GM08714 (cell line): ENCODE measurements around the gene PDE4DIP.
"Not testable (repeated sequence)": the region's sequence is repeated elsewhere in the genome, so short reads cannot be mapped to it uniquely, and the experiment has no call there.

Experiments used
- H3K4me3 ChIP-seq: fragments of 200-500 bp; sonication (Bioruptor generic); 2 replicates; pipeline ENCODE4 v1.5.1; 2014; ENCODE audit warnings: mild to moderate bottlenecking, low read length, inconsistent platforms

PDE4DIP gene

DNA sequence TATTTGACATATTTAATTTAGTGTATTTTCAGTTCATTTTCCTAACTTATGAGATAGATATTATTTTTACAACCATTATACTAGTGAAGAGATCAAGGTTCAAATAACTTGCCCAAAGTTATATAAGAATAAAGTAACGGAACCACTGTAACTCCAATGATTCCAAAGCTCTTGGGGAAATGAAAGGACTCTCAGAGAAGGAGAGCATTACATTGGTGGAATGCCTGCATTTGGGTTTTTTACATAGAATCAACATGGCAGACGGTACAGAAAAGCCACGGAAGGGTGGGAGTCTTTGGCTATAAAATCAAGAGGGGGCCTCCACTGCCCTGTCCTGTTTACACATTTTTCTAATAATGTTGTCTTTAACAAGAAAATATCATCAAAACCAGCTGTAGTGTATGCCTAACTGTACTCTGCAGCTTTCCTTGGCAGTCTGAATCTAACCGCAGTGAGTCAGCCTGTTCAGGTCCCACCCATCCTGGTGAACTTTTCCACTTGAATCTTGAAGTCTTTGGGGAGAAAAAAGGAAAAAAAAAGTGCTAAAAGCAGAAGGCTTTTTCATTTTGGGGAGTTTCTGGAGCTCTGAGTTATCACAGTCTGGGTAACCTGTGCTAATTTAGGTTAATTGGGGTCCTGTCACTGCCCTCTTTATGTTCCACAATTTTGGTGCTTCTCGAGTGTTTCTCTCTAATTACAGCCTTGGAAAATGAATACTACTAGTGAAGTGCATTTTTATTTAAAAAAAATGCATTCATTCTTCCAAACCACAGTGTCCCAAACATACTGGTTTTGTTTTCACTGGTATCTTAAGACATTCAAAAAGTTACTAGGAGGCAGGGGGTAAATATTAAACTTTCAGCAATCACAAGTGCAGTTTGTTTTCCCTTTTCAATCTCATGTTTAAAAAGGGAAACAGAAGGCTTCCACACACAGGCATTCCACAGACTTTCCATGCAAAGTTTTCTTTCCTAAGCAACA is 30.5 kb downstream of the PDE4DIP start:
- H3K4me3 ChIP-seq = not testable (repeated sequence)

GRCh38 chr1:148879812-148880416 is 35.7 kb downstream of the PDE4DIP start:
- not testable (repeated sequence) for H3K4me3 ChIP-seq

- not testable (repeated sequence) for H3K4me3 ChIP-seq
Measured at GRCh38 chr1:148881261-148881660, 37.0 kb downstream of the PDE4DIP start.

- H3K4me3 ChIP-seq = not testable (repeated sequence)
Measured at GRCh38 chr1:148885219-148885618, 41.0 kb downstream of the PDE4DIP start.

GRCh38 chr1:148886293-148886692 is 42.1 kb downstream of the PDE4DIP start:
- not testable (repeated sequence) for H3K4me3 ChIP-seq

- not testable (repeated sequence) for H3K4me3 ChIP-seq
Measured at GRCh38 chr1:148888597-148888996, 44.4 kb downstream of the PDE4DIP start.

DNA sequence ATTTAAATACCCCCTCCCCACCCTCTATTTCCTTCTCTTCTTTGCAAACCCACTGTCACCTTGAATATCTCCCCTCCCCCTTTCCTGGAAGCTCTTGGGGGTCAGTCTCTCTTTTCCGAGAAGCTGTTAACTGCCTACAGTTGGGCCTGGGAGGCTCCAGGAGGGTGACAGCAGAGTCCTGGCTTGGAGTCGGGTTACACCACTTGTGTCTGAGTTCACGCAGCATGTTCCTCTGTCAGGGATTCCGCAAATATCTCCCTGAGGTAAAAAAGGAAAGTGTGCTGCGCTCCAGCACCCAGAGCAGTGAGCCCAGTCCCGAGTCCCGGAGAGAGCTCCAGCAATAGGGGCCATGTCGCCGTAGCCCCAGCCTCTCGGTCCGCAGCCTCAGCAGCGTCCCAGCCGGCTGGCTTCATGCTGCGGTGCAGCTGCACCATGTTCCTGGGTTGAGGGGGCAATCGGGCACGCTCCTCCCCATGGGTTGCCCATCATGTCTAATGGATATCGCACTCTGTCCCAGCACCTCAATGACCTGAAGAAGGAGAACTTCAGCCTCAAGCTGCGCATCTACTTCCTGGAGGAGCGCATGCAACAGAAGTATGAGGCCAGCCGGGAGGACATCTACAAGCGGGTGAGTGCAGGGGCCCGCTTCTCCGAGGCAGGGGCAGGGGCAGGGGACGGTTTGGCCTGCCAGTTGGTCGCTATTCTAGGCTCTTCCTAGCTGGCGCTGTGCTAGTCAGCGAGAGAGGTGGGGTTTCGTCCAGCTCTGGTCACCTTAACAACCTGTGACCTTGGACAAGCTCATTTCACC is 45.2 kb downstream of the PDE4DIP start:
- H3K4me3 ChIP-seq = not testable (repeated sequence)

DNA sequence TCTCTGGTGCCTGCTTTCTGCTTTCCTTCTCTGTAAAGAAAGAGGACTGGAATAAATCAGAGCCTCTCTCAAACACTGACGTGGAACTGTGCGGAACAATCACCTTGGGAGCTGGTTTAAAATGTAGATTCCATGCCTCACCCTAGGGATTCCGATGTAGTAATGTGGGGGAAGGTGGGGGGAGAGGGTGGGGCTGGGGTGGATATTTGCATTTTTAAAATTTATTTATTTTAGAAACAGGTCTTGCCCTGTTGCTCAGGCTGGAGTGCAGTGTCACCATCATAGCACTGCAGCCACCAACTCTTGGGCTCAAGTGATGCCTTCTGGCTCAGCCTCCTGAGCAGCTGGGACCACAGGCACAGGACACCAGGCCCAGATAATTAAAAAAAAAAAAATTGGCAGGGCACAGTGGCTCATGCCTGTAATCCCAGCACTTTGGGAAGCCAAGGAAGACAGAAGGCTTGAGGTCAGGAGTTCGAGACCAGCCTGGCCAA is 45.9 kb downstream of the PDE4DIP start:
- H3K4me3 ChIP-seq = not testable (repeated sequence)

- H3K4me3 ChIP-seq = not testable (repeated sequence)
Measured at GRCh38 chr1:148894360-148895352, 50.4 kb downstream of the PDE4DIP start.

- H3K4me3 ChIP-seq = not testable (repeated sequence)
Measured at GRCh38 chr1:148900026-148900425, 55.8 kb downstream of the PDE4DIP start.

GRCh38 chr1:148900691-148901090 is 56.5 kb downstream of the PDE4DIP start:
- not testable (repeated sequence) for H3K4me3 ChIP-seq

GRCh38 chr1:148901150-148901952 is 57.1 kb downstream of the PDE4DIP start:
- not testable (repeated sequence) for H3K4me3 ChIP-seq

DNA sequence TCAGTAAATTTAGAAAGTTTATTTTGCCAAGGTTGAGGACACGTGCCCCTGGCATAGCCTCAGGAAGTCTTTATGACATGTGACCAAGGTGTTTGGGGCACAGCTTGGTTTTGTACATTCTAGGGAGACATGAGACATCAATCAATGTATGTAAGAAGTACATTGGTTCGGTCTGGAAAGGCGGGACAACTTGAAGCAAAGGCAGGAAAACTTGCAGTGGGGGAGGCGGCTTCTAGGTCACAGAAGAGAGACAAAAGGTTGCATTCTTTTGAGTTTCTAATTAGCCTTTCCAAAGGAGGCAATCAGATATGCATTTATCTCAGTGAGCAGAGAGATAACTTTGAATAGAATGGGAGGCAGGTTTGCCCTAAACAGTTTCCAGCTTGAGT is 57.7 kb downstream of the PDE4DIP start:
- H3K4me3 ChIP-seq = not testable (repeated sequence)

GRCh38 chr1:148909219-148909826 is 65.1 kb downstream of the PDE4DIP start:
- not testable (repeated sequence) for H3K4me3 ChIP-seq

DNA sequence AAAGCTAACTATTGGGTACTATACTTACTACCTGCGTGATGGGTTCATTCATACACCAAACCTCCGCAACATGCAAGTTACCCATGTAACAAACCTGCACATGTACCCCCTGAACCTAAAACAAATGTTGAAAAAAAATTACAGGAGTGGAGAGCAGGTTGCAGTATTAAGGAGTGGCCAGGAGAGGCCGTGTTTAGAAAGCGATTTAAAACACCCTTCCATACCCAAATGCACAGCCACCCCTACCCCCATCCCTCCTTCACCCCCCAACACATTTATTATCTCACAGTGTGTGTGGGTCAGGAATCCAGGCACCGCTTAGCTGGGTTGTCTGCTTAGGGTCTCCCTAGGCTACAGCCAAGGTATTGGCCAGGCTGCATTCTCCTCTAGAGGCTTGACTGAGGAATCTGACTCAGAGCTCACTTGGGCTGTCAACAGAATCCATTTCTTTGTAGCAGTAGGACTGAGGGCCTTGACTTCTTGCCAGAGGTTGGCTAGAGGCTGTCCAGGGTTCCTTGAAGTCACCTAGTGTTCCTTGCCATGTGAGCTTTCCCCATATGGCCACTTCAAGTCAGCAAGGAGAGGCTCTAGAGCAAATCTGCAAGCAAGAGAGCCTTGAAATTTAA is 67.2 kb downstream of the PDE4DIP start:
- not testable (repeated sequence) for H3K4me3 ChIP-seq

DNA sequence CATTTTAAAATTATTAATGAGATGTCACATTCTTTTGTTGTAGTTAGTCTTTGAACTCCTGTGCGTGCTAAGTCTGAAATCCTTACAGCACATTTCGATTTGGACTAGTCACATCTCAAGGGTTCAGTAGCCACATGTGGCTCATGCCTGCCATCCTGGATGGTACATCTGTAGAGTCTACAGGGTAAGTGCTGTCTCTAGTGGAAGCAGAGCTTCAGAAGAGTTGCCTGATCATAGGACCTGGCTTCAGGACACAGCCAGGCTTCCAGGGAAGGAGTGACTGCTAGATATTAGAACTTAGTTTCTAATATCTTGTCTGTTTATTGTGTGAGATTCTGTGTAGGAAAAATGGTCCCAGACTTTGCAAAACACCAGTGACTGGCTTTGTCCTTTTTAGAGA is 72.0 kb downstream of the PDE4DIP start:
- not testable (repeated sequence) for H3K4me3 ChIP-seq

- H3K4me3 ChIP-seq = not testable (repeated sequence)
Measured at GRCh38 chr1:148916695-148917348, 72.6 kb downstream of the PDE4DIP start.

- not testable (repeated sequence) for H3K4me3 ChIP-seq
Measured at GRCh38 chr1:148918836-148919447, 74.7 kb downstream of the PDE4DIP start.
